PC-3 (cell line): ENCODE results near the gene NEU3. TPM values are rescaled to one million over a fixed set of nuclear protein-coding genes. Genes with fewer than 3 reads are reported as not detected.

Source experiments
- ATAC-seq: fragments of 200-7000 bp; cut with Tn5 transposase; 2 replicates; pipeline ENCODE4 v1.9.1; 2020; ENCODE audit warnings: mild to moderate bottlenecking, moderate library complexity
- Bru-seq: library from RNA; stranded (reverse); fragments of 400-500 nt; gene quantifications from one replicate; lab custom pipeline; 2021; lab: Mats Ljungman, UMichigan
- BruChase-seq, 2 experiments: library from RNA; stranded (reverse); fragments of 400-500 nt; gene quantifications; one replicate each; lab custom pipeline; 2021; lab: Mats Ljungman, UMichigan
- BruUV-seq: library from RNA; stranded (reverse); fragments of 400-500 nt; replicated peaks from 2 replicates; lab custom pipeline; 2021; lab: Mats Ljungman, UMichigan
- CTCF ChIA-PET: fragments of 300-600 bp; sonication (Branson Sonifier 250); formaldehyde crosslinking; loops from one replicate; lab custom pipeline; 2022; ENCODE audit warnings: antibody characterized with exemption; lab: Charles Lee
- POLR2A ChIA-PET: fragments of 300-600 bp; sonication (Branson Sonifier 250); formaldehyde crosslinking; loops from one replicate; lab custom pipeline; 2022; ENCODE audit warnings: antibody characterized with exemption; ENCODE audit not compliant: unreplicated experiment; lab: Charles Lee
- DNase-seq: peaks from one replicate; pipeline ENCODE4 v3.0.0-alpha.2; 2015
- H2AFZ ChIP-seq: fragments of 300-600 bp; sonication (generic); 2 replicates; pipeline ENCODE4 v1.6.0; 2016; ENCODE audit warnings: antibody characterized with exemption, low read length
- H3F3A ChIP-seq: fragments of 300-600 bp; sonication (generic); one replicate; pipeline ENCODE4 v1.6.0; 2017; ENCODE audit warnings: antibody characterized with exemption, low read length, control low read depth, mild to moderate bottlenecking; ENCODE audit not compliant: unreplicated experiment
- H3K27ac ChIP-seq: fragments of 300-600 bp; sonication (generic); 2 replicates; pipeline ENCODE4 v1.5.1; 2016; ENCODE audit warnings: mild to moderate bottlenecking, low read length
- H3K27me3 ChIP-seq: fragments of 300-600 bp; sonication (generic); 2 replicates; pipeline ENCODE4 v1.6.1; 2016; ENCODE audit warnings: low read length, mixed read lengths
- H3K36me3 ChIP-seq: fragments of 300-600 bp; sonication (generic); 2 replicates; pipeline ENCODE4 v1.6.1; 2016; ENCODE audit warnings: low read depth, mixed run types, low read length, mixed read lengths
- H3K4me1 ChIP-seq: fragments of 300-600 bp; sonication (generic); 2 replicates; pipeline ENCODE4 v1.5.1; 2016; ENCODE audit warnings: low read length; ENCODE audit not compliant: insufficient read depth
- H3K4me2 ChIP-seq: fragments of 300-600 bp; sonication (generic); 2 replicates; pipeline ENCODE4 v1.6.0; 2016; ENCODE audit warnings: low read length
- H3K4me3 ChIP-seq: fragments of 300-600 bp; sonication (generic); 2 replicates; pipeline ENCODE4 v1.5.1; 2016; ENCODE audit warnings: mild to moderate bottlenecking, low read length, mixed read lengths
- H3K79me2 ChIP-seq: fragments of 300-600 bp; sonication (generic); 2 replicates; pipeline ENCODE4 v1.6.1; 2017; ENCODE audit warnings: low read length, mixed read lengths
- H3K9ac ChIP-seq: fragments of 300-600 bp; sonication (generic); 2 replicates; pipeline ENCODE4 v1.6.0; 2016; ENCODE audit warnings: mild to moderate bottlenecking, low read length
- H3K9me2 ChIP-seq: fragments of 300-600 bp; sonication (generic); replicated peaks from 2 replicates; pipeline ENCODE4 v1.6.1; 2016; ENCODE audit warnings: mixed run types, low read length, mixed read lengths
- H3K9me3 ChIP-seq: fragments of 300-600 bp; sonication (generic); 2 replicates; pipeline ENCODE4 v1.6.1; 2016; ENCODE audit warnings: low read length, mixed read lengths
- H4K20me1 ChIP-seq: fragments of 300-600 bp; sonication (generic); 2 replicates; pipeline ENCODE4 v1.6.1; 2016; ENCODE audit warnings: low read length, mixed read lengths
- EZH2 ChIP-seq: fragments of 300-600 bp; sonication (generic); IDR thresholded peaks from one replicate; pipeline ENCODE4 v1.6.1; 2017; ENCODE audit warnings: antibody characterized with exemption, mild to moderate bottlenecking, low read length; ENCODE audit not compliant: unreplicated experiment
- EZH2phosphoT487 ChIP-seq: fragments of 300-600 bp; sonication (generic); IDR thresholded peaks from 2 replicates; pipeline ENCODE4 v1.6.1; 2018; ENCODE audit warnings: mild to moderate bottlenecking, antibody characterized with exemption, low read length, borderline replicate concordance
- intact Hi-C: fragments of 100-400 bp; cut with micrococcal nuclease; formaldehyde crosslinking; loops from 2 replicates; pipeline ENCODE4 v1.9.0; 2023
- long read RNA-seq: library from polyadenylated mRNA; unstranded; transcript quantifications from one replicate; pipeline ENCODE4 v2.0.0, GENCODE V29; 2021; ENCODE audit not compliant: unreplicated experiment
- total RNA-seq: library from RNA; depleted of rRNA; stranded (reverse); fragments of >200 nt; gene quantifications from 2 replicates; pipeline ENCODE4 v1.2.3, GENCODE V29; 2014; rRNA removed
- TF ChIP-seq, protein P1 (sequence below): fragments of 300-600 bp; sonication (generic); conservative IDR thresholded peaks from 2 replicates; pipeline ENCODE4 v1.5.1; 2017; ENCODE audit warnings: antibody characterized with exemption, low read depth, mild to moderate bottlenecking, low read length

NEU3 gene
- total RNA-seq (15.7 and 16.1 TPM in 2 replicates), Bru-seq, nascent RNA (percentile 65 among the genes with signal in this experiment), BruChase-seq, experiment 1, labeled RNA remaining after a 6-hour chase (percentile 86 among the genes with signal in this experiment), BruChase-seq, experiment 2, labeled RNA remaining after a 2-hour chase (percentile 89 among the genes with signal in this experiment)
- long read RNA-seq, full-length matches to known transcripts = 2 of 11 reads
- long read RNA-seq, partial matches to known transcripts = 2 of 11 reads
- long read RNA-seq, other reads (novel, unspliced or antisense) = 7 of 11 reads

GRCh38 chr11:74988541-74989259 lies at the start of gene NEU3:
Gene NEU3, plus strand, starts transcription at chr11:74988933. Its CDS starts 128 bp downstream, at chr11:74989061.
- H3K9ac ChIP-seq = peak within 1 kb of the TSS; percentile 83
- TF ChIP-seq EZH2 (no peak), EZH2phosphoT487 (no peak)
- TF ChIP-seq, protein P1, sequence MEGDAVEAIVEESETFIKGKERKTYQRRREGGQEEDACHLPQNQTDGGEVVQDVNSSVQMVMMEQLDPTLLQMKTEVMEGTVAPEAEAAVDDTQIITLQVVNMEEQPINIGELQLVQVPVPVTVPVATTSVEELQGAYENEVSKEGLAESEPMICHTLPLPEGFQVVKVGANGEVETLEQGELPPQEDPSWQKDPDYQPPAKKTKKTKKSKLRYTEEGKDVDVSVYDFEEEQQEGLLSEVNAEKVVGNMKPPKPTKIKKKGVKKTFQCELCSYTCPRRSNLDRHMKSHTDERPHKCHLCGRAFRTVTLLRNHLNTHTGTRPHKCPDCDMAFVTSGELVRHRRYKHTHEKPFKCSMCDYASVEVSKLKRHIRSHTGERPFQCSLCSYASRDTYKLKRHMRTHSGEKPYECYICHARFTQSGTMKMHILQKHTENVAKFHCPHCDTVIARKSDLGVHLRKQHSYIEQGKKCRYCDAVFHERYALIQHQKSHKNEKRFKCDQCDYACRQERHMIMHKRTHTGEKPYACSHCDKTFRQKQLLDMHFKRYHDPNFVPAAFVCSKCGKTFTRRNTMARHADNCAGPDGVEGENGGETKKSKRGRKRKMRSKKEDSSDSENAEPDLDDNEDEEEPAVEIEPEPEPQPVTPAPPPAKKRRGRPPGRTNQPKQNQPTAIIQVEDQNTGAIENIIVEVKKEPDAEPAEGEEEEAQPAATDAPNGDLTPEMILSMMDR = no peak
- H3K4me2 ChIP-seq = peak within 1 kb of the TSS; percentile 89
- POLR2A ChIA-PET = interaction anchor here (0.5 kb wide), 2 partner anchors 33 to 348 kb away, joined by 3 to 5 read pairs; no protein-coding TSS in a partner anchor
- no peaks in the 10 kb centered on the region for H3K9me2 ChIP-seq
- no peaks in the 10 kb centered on the region for H3K27me3 ChIP-seq
- CTCF ChIA-PET = interaction anchor here (0.5 to 1.5 kb wide), 3 partner anchors 156 to 260 kb away, joined by 3 to 8 read pairs (median 3); no protein-coding TSS in a partner anchor
- peak within 1 kb of the TSS; percentile 35 for H3K27ac ChIP-seq
- H3K4me3 ChIP-seq = peak within 1 kb of the TSS; percentile 94
- peak; percentile 93 for ATAC-seq
- H3K79me2 ChIP-seq = peaks cover 34% of the 10 kb centered on the region
- peak; percentile 88 for DNase-seq
- H3K36me3 ChIP-seq = no peaks in the 10 kb centered on the region
- no peaks in the 10 kb centered on the region for H3F3A ChIP-seq
- intact Hi-C loops = loop anchor here (1.0 to 5.0 kb wide), 2 partner anchors 39 to 61 kb away; partner anchors contain the start of genes SPCS2 and XRRA1
- BruUV-seq = TSS peak; percentile 62
- peaks cover 10% of the 10 kb centered on the region for H3K4me1 ChIP-seq
- H4K20me1 ChIP-seq = no peaks in the 10 kb centered on the region
- peak within 1 kb of the TSS; percentile 92 for H2AFZ ChIP-seq
- H3K9me3 ChIP-seq = no peaks in the 10 kb centered on the region

DNA sequence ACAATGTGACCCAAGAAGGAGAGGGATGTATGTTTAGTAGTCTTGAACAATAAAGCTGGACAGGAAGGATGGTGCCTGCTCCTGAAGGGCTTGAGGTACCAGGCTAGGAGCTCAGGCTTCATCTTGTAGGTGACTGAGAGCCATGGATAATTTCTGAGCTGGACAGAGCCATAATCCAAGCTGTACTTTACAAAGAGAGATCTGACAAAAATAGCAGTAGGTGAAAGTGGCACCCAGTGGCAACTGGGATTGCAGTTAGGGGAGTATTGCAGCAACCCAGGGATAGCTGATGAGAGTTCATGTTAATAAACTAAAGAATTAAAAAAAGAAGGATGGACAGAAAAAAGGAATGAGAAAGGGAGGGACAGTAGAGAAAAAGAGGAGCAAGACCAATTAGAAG lies 47.2 kb upstream of the NEU3 start:
- peaks cover 5% of the 10 kb centered on the region; the same call in 1 of the 2 replicates for H3K36me3 ChIP-seq
- no peak for TF ChIP-seq EZH2phosphoT487
- TF ChIP-seq, protein P1 = no peak
- TF ChIP-seq EZH2 = no peak
- no peaks in the 10 kb centered on the region for H3K79me2 ChIP-seq
- DNase-seq (no peak), ATAC-seq (no peak)
- no peaks in the 10 kb centered on the region for H3K9me3 ChIP-seq
- no peak overlapping the region for H3K4me2 ChIP-seq
- intact Hi-C loops = no loop called here
- H3F3A ChIP-seq = no peaks in the 10 kb centered on the region
- H3K27ac ChIP-seq = no peak overlapping the region
- H3K4me3 ChIP-seq = no peak overlapping the region
- H3K27me3 ChIP-seq = no peaks in the 10 kb centered on the region
- ChIA-PET POLR2A (no interaction called here), CTCF (interaction anchor here (0.6 kb wide), 1 partner anchor 307 kb away, joined by 4 read pairs; no protein-coding TSS in a partner anchor)
- H3K4me1 ChIP-seq = peaks cover 31% of the 10 kb centered on the region
- H4K20me1 ChIP-seq = no peaks in the 10 kb centered on the region
- H3K9me2 ChIP-seq = no peaks in the 10 kb centered on the region
- no TSS peak for BruUV-seq
- no peak overlapping the region for H3K9ac ChIP-seq
- H2AFZ ChIP-seq = no peak overlapping the region
